ENCODE results near the gene PROM1. TPM values are rescaled to one million over a fixed set of nuclear protein-coding genes. Genes with fewer than 3 reads are reported as not detected.

The PROM1 gene
- total and polyA plus RNA-seq, 2 of the 8 experiments (the other 6 are each of a cell fraction or from before 2014, with no cell fraction given), result 36.0 to 59.7 TPM

- no peaks in the 10 kb centered on the region for H3K79me1 ChIP-seq (ENCODE audit: low read depth, low read length)
- H4K5ac ChIP-seq (ENCODE audit: insufficient read length, low read depth, low read length), result no peak overlapping the region
- no peak overlapping the region for H2BK120ac ChIP-seq (replicated peaks; ENCODE audit: low read depth, low read length)
- no peak overlapping the region for H2AK5ac ChIP-seq (ENCODE audit: low read depth, low read length)
- peaks cover 0 to 6% of the 10 kb centered on the region in 2 experiments; a peak in 1 of 4 replicates for H3K9me3 ChIP-seq (ENCODE audit: insufficient read depth in 2 of 2, low read depth in 1 of 2, low read length in 1 of 2)
- 86% methylated on average over 4 of the region's 4 CpGs; no CpG with 5 or more reads in 1 of the 2 experiments for WGBS, 2 experiments (ENCODE audit: extremely low coverage in 1 of 2, insufficient coverage in 1 of 2, insufficient read length in 1 of 2, insufficient replicate concordance in 2 of 2, low coverage in 1 of 2, low lambda C conversion rate in 2 of 2, missing lambda C conversion rate in 1 of 2)
- H3K27me3 ChIP-seq (replicated peaks in 1 of 4; ENCODE audit: control insufficient read depth in 3 of 4, extremely low read depth in 1 of 4, insufficient read depth in 3 of 4, low read length in 3 of 4), result no peaks in the 10 kb centered on the region
- no peaks in the 10 kb centered on the region for H3K23me2 ChIP-seq (ENCODE audit: low read depth, low read length)
- no peak overlapping the region for H2BK15ac ChIP-seq (ENCODE audit: low read length)
- no peak for FAIRE-seq
- TF ChIP-seq TCF12 (IDR thresholded peaks at IDR 0.05; ENCODE audit: low read depth, low read length), result no peak
- TF ChIP-seq EP300 (IDR thresholded peaks at IDR 0.05; ENCODE audit: borderline replicate concordance in 1 of 2, low read depth in 2 of 2, low read length in 2 of 2), result no peak
- no peak for TF ChIP-seq SAP30 (IDR thresholded peaks at IDR 0.05; ENCODE audit: insufficient read depth, insufficient replicate concordance, low read length)
- no peak for TF ChIP-seq JUN (IDR thresholded peaks at IDR 0.05; ENCODE audit: low read depth, low read length)
- no peak for TF ChIP-seq NRF1 (IDR thresholded peaks at IDR 0.05; ENCODE audit: low read depth, low read length)
- no peak for TF ChIP-seq MAFK (IDR thresholded peaks at IDR 0.05; ENCODE audit: low read depth, low read length)
- no peak overlapping the region for H3K27ac ChIP-seq (ENCODE audit: low read depth, low read length)
- no peaks in the 10 kb centered on the region for H4K20me1 ChIP-seq (replicated peaks in 1 of 2; ENCODE audit: control insufficient read depth in 1 of 2, insufficient read depth in 2 of 2, low read length in 2 of 2)
- no peak overlapping the region for H2BK5ac ChIP-seq (ENCODE audit: low read depth, low read length)
- H4K8ac ChIP-seq (ENCODE audit: extremely low read depth, insufficient read depth, low read length), result no peak overlapping the region
- no peak overlapping the region for H4K91ac ChIP-seq (replicated peaks; ENCODE audit: insufficient read length, low read length)
- no peaks in the 10 kb centered on the region for H3K79me2 ChIP-seq (ENCODE audit: control insufficient read depth in 1 of 2, insufficient read depth in 2 of 2, low read length in 2 of 2)
- no peak overlapping the region for H2BK12ac ChIP-seq (ENCODE audit: low read depth, low read length)
- no peak overlapping the region for H3K4me3 ChIP-seq (ENCODE audit: extremely low read depth in 1 of 4, insufficient read depth in 2 of 4, low read depth in 3 of 4, low read length in 4 of 4)
- no peak overlapping the region for H2BK20ac ChIP-seq (ENCODE audit: low read length)
- H3K4me2 ChIP-seq (ENCODE audit: insufficient read depth in 1 of 2, low read depth in 2 of 2, low read length in 2 of 2), result no peak overlapping the region
- no peak overlapping the region for H3K14ac ChIP-seq (ENCODE audit: insufficient read length)
- no peak for DNase-seq (ENCODE audit: low read depth in 1 of 2, low spot score in 2 of 2)
- no peaks in the 10 kb centered on the region for H3K36me3 ChIP-seq (ENCODE audit: control insufficient read depth in 2 of 4, insufficient read depth in 4 of 4, low read length in 3 of 4)
- H3K4ac ChIP-seq (replicated peaks; ENCODE audit: insufficient read length, low read depth, low read length), result no peak overlapping the region
- no peak overlapping the region for H3K9ac ChIP-seq (replicated peaks in 1 of 4; ENCODE audit: extremely low read depth in 1 of 4, low read depth in 3 of 4, low read length in 3 of 4)
- no peak overlapping the region for H3K23ac ChIP-seq (ENCODE audit: insufficient read length)
- H3K56ac ChIP-seq (replicated peaks; ENCODE audit: insufficient read length, low read depth, low read length), result no peak overlapping the region
- H2AFZ ChIP-seq (ENCODE audit: low read length), result no peak overlapping the region
- POLR2A ChIA-PET (ENCODE audit: partially characterized antibody), result no interaction called here
- H3K18ac ChIP-seq (ENCODE audit: extremely low read depth, low read length), result no peak overlapping the region
- CTCF ChIA-PET (ENCODE audit: partially characterized antibody), result interaction anchor here (2.1 to 7.3 kb wide), 2 partner anchors 35 to 39 kb away, joined by 8 to 40 read pairs; no protein-coding TSS in a partner anchor
- no peaks in the 10 kb centered on the region for H3K4me1 ChIP-seq (replicated peaks in 1 of 4; ENCODE audit: control insufficient read depth in 3 of 4, insufficient read depth in 4 of 4, low read length in 3 of 4)
Observed at GRCh38 chr4:15920723-15921591, 162.9 kb downstream of the PROM1 start.

Measured in H1 (cell line).